ENCODE results near the gene ANAPC13.

Gene ANAPC13

DNA sequence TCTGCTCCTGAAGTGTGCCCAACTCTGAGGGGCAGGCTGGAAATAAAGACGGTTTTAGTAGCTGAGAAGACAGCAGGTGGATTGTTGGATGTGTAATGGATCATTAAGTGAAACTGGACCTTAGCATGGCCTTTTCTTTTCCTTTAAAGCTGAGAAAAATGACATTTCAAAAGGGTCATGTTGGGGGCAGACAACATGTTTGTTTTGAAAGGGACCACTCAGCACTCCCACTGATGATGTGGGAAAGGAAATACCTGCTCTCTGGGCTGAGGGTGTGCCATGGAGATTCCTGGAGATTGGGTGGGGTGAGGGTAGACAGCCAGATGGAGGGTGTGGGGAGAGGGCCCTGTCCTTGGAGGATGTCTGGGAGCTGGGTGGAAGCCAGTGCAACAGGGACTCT is 38.4 kb downstream of the ANAPC13 start:
- DNase-seq, result no peak

DNA sequence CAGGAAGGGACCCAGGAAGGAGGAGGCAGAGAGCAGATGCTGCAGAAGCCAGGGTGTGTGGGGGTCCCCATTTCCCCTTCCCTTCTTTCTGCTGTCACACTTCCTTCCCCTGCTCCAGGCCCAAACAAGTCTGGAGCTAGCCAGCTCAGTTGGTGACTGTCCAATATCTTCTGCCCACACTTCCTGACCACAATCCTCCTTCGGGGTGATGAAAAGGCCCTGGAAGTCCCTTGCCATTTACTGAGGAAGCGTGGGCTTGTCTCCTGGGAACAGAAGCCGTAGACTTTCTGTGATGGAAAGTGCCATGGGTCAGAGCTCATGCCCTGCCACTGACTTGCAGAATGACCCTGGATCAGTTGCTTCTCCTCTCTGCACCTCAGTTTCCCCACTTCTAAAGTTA is 39.0 kb downstream of the ANAPC13 start:
- no peak for DNase-seq

GRCh38 chr3:134445636-134446035 is 40.1 kb downstream of the ANAPC13 start:
- no peak for DNase-seq

- DNase-seq, result no peak
Measured at GRCh38 chr3:134445095-134445494, 40.7 kb downstream of the ANAPC13 start.

DNA sequence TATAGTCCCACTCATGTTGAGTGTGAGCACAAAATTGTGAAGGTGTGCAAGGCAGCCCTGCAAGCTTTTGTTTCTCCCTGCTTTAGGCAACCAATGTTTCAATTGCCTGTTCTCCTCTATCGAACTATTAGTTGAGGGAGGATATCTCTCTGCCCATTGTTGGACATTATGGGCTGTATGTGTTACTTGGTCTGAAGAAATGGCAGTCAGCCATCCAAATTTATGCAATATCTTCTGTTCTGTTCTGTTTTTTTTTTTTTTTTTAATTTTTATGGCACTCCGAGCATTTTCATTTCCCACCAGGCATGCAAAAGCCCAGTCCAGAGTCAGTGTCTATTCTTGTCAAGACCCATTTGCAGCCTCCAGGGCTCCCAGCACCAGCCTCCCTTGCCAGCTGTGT is 44.0 kb downstream of the ANAPC13 start:
- no peak for DNase-seq

DNA sequence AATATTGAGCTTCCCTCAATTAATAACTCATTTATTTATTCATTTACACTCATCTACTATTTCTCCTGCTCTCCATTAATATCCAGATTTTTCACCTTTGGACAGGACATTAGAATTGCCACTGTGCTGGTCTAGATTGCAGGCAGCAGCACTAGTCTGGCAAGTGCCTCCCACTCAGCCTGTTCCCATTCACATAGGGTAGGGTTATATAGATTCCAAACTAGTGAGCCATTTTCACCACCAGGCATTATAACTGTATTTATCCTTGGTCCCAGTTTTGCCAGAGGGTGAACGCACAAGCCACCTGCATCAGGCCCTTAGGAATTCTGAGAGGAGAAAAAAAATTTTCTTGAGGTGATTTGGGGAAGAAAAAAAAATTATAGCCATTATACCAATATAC is 44.5 kb downstream of the ANAPC13 start:
- no peak for DNase-seq

- DNase-seq, result no peak
Measured at GRCh38 chr3:134437211-134437752, 48.5 kb downstream of the ANAPC13 start.

GRCh38 chr3:134432236-134432635 is 53.5 kb downstream of the ANAPC13 start:
- DNase-seq, result no peak

- DNase-seq, result peak; percentile 68
Measured at GRCh38 chr3:134430950-134431445, 54.8 kb downstream of the ANAPC13 start.

DNA sequence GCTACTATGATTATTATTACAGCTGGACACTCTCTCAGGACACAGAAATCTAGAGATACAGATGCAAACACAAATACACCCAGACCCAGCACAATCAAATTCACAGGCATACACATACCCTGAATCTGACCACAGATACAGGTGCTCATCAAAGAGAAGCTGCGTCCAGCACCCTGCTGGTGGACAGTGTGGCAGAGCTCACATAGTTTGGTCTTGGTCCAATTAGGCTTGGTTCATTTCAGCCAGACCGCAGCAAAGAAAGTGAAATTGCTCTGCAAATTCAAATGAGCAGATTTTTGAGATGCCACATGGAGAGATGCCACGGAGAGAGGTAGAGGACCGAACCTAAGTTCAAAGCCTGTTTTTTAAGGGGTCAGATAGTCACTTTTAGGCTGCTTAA is 55.6 kb downstream of the ANAPC13 start:
- no peak for DNase-seq

DNA sequence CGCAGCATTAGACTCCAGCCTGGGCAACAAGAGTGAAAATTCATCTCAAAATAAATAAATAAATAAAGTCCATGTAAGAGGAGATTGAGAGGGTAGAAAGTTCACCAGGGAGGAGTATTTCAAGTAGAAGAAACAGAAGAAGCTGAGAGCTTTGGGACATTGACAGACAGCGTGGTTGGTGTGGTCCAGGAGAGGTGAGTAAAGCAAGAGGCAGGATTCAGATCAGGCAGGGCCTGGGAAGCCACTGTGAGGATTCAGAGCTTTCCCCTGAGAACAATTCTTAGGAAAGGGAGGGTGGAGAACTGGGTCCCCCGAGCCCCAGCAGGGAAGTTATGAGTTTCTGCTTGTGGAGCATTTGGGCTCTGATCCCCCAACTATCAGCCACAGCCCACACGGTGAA is 57.4 kb downstream of the ANAPC13 start:
- no peak for DNase-seq

Data from NCI-H146 (cell line).